MCF 10A (cell line): ENCODE data around the gene CARHSP1. TPM values are rescaled to one million over a fixed set of nuclear protein-coding genes. Genes with fewer than 3 reads are reported as not detected.

Source experiments
- BruUV-seq: library from RNA; stranded (reverse); fragments of 400-500 nt; replicated peaks from 2 replicates; lab custom pipeline; 2021; lab: Mats Ljungman, UMichigan
- CTCF ChIA-PET: fragments of 300-600 bp; sonication (Branson Sonifier 250); formaldehyde crosslinking; extraction: SDS; loops from one replicate; lab custom pipeline; 2021; ENCODE audit warnings: antibody characterized with exemption, inconsistent platforms; lab: Yijun Ruan, JAX
- POLR2A ChIA-PET: fragments of 300-600, 350-650 bp; sonication (Branson Sonifier 250); formaldehyde crosslinking; extraction: SDS; loops from one replicate; lab custom pipeline; 2020; ENCODE audit warnings: antibody characterized with exemption, inconsistent platforms; lab: Yijun Ruan, JAX
- DNase-seq: peaks from one replicate; pipeline ENCODE4 v3.0.0-alpha.2; 2018; ENCODE audit not compliant: unreplicated experiment
- H3K27ac Mint-ChIP-seq: one replicate; pipeline ENCODE4 v1.8.0; 2022; ENCODE audit warnings: mild to moderate bottlenecking, low read depth, mixed read lengths; ENCODE audit not compliant: unreplicated experiment
- H3K27me3 Mint-ChIP-seq: one replicate; pipeline ENCODE4 v1.8.0; 2022; ENCODE audit warnings: mixed read lengths; ENCODE audit not compliant: insufficient read depth, unreplicated experiment
- H3K36me3 Mint-ChIP-seq: one replicate; pipeline ENCODE4 v1.8.0; 2022; ENCODE audit warnings: mild to moderate bottlenecking, moderate library complexity, mixed read lengths; ENCODE audit not compliant: insufficient read depth, unreplicated experiment
- H3K4me1 Mint-ChIP-seq: one replicate; pipeline ENCODE4 v1.8.0; 2022; ENCODE audit warnings: mixed read lengths; ENCODE audit not compliant: insufficient read depth, unreplicated experiment
- H3K4me3 Mint-ChIP-seq: one replicate; pipeline ENCODE4 v1.8.0; 2022; ENCODE audit warnings: mild to moderate bottlenecking, moderate library complexity, mixed read lengths; ENCODE audit not compliant: unreplicated experiment
- H3K9me3 Mint-ChIP-seq: one replicate; pipeline ENCODE4 v1.8.0; 2022; ENCODE audit warnings: mixed read lengths; ENCODE audit not compliant: unreplicated experiment
- intact Hi-C: fragments of 100-400 bp; cut with micrococcal nuclease; formaldehyde crosslinking; loops from 2 replicates; pipeline ENCODE4 v1.14.1; 2022
- total RNA-seq: library from RNA; stranded (reverse); gene quantifications from 2 replicates; pipeline ENCODE4 v1.2.3, GENCODE V29; 2022
- TF ChIP-seq, protein P1 (sequence below): fragments of 200-600 bp; IDR thresholded peaks from one replicate; pipeline ENCODE4 v1.8.0; 2022; ENCODE audit warnings: antibody characterized with exemption, mild to moderate bottlenecking; ENCODE audit not compliant: unreplicated experiment

CARHSP1 gene
- total RNA-seq, 1 experiment from 2014 or later: 27.8 TPM

DNA sequence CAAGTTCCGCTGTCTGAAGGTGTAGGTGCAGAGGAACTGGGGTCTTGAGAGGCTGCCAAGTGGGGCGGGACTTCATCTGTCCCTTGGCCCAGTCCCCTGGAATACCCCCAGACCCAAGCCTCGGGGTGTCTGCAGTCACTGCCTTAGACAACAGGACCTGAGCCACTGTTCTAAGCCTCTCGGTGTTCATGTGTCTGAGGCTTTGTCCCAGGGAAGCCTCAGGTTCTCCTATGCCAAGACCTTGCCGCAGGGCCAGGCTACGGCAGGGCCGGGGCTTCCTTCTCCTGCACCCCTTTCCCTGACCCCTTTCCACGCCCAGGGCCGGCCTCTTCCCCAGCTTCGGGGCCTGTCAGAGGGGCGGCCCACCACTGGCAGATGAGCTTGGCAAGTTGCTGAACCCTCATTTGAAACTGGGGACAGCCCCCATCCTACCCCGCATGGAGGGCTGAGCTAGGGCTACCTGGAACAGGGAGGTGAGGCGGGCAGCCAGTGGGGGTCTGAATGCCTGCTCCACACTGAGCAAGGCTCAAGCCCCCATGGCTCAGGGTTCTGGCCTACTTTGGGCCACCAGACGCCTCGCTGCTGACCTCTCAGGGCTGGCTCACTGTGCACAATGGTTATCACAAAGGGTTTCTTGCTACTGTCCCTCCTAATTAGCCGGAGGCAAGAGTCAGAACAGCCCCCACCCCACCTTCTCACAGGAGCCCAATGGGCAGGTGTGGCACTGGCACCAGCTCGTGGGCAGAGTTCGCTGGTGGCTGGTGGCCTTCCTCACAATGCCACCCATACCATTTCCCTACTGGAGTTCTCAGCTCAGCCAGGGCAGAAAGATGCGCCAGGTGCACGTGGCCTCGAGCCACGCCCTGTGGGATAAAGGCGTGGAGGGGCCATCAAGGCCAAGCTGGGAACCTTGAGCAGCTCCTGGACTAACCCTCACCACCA lies 20.4 kb upstream of the CARHSP1 start:
- no TSS peak for BruUV-seq
- Mint-ChIP-seq H3K27me3 (no peaks in the 10 kb centered on the region), H3K4me1 (peaks cover 23% of the 10 kb centered on the region), H3K36me3 (peaks cover 44% of the 10 kb centered on the region), H3K9me3 (no peaks in the 10 kb centered on the region), H3K4me3 (no peak overlapping the region), H3K27ac (no peak overlapping the region)
- intact Hi-C loops: loop anchor here (10.0 kb wide), 1 partner anchor 246 kb away; no protein-coding TSS in a partner anchor
- POLR2A ChIA-PET: interaction anchor here (0.6 kb wide), 2 partner anchors 12 to 85 kb away, joined by 3 read pairs; no protein-coding TSS in a partner anchor
- no peak for DNase-seq
- CTCF ChIA-PET: interaction anchor here (0.6 to 7.8 kb wide), 4 partner anchors 10 to 1727 kb away, joined by 3 to 56 read pairs (median 4); partner anchors contain the start of gene LITAFD
- TF ChIP-seq, protein P1, sequence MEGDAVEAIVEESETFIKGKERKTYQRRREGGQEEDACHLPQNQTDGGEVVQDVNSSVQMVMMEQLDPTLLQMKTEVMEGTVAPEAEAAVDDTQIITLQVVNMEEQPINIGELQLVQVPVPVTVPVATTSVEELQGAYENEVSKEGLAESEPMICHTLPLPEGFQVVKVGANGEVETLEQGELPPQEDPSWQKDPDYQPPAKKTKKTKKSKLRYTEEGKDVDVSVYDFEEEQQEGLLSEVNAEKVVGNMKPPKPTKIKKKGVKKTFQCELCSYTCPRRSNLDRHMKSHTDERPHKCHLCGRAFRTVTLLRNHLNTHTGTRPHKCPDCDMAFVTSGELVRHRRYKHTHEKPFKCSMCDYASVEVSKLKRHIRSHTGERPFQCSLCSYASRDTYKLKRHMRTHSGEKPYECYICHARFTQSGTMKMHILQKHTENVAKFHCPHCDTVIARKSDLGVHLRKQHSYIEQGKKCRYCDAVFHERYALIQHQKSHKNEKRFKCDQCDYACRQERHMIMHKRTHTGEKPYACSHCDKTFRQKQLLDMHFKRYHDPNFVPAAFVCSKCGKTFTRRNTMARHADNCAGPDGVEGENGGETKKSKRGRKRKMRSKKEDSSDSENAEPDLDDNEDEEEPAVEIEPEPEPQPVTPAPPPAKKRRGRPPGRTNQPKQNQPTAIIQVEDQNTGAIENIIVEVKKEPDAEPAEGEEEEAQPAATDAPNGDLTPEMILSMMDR: no peak

DNA sequence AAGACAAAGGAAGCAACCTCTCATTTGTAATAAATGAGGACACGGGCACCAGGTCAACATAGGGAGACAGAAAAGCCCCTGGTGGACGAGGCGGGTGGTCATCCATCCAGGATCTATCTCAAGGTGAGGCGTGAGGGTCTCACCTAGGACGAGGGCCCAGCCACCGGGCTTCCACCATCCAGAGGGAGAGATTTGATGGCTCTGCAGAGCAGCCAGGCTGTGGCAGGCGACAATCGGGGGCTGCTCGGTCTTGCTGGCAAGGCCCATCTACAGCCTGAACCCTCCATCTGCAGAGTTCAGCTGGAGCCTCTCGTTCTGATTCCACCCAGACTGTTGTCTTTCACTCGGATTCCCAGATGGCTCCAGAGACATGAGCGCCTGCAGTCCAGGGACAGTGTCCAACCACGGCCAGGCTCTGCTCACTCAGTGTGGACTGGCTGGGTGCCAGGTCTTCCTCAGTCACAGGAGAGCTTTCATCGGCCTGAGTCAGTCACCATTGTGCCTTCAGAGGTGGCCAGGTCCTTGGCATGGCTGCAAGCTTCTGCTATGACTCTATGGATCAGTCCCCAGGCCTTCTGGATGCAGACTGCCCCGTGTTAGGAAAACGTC lies 19.2 kb upstream of the CARHSP1 start:
- ChIA-PET CTCF (interaction anchor here (0.6 to 7.8 kb wide), 2 partner anchors 8 to 44 kb away, joined by 3 to 56 read pairs; partner anchors contain the start of gene LITAFD), POLR2A (interaction anchor here (0.7 kb wide), 1 partner anchor 9 kb away, joined by 3 read pairs; no protein-coding TSS in a partner anchor)
- H3K36me3 Mint-ChIP-seq: peaks cover 32% of the 10 kb centered on the region
- no peak overlapping the region for H3K27ac Mint-ChIP-seq
- peaks cover 23% of the 10 kb centered on the region for H3K4me1 Mint-ChIP-seq
- H3K9me3 Mint-ChIP-seq: no peaks in the 10 kb centered on the region
- DNase-seq: peak; percentile 31
- no TSS peak for BruUV-seq
- H3K27me3 Mint-ChIP-seq: no peaks in the 10 kb centered on the region
- intact Hi-C loops: loop anchor here (10.0 kb wide), 1 partner anchor 247 kb away; no protein-coding TSS in a partner anchor
- H3K4me3 Mint-ChIP-seq: no peak overlapping the region
- TF ChIP-seq, protein P1: no peak

DNA sequence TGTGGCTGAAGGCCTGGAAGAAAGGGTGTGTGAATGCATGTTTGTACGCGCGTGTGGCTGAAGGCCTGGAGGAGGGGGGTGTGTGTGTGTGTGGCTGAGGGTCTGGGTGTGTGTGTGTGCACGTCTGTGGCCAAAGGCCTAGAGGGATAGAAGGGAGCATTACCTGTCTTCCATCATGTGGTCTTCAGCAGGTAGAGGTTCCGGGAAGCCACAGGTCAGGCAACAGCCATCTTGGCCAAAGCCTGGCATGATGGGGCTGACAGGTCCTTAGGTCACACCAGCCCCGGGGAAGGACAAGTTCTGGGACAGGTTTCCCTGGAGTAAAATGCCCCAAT lies 18.6 kb upstream of the CARHSP1 start:
- Mint-ChIP-seq H3K27me3 (no peaks in the 10 kb centered on the region), H3K4me3 (no peak overlapping the region), H3K36me3 (peaks cover 25% of the 10 kb centered on the region), H3K4me1 (peaks cover 23% of the 10 kb centered on the region), H3K27ac (no peak overlapping the region), H3K9me3 (no peaks in the 10 kb centered on the region)
- ChIA-PET CTCF (interaction anchor here (7.8 kb wide), 1 partner anchor 8 kb away, joined by 56 read pairs; the partner anchor contains the start of gene LITAFD), POLR2A (no interaction called here)
- no peak for DNase-seq
- TF ChIP-seq, protein P1: no peak
- intact Hi-C loops: loop anchor here (10.0 kb wide), 1 partner anchor 247 kb away; no protein-coding TSS in a partner anchor
- BruUV-seq: no TSS peak
